Astrocyte (in vitro differentiated cells and primary cell): ENCODE results near the gene NADK.

ENCODE experiments used
- CTCF ChIP-seq: IDR thresholded peaks from 2 replicates; pipeline ENCODE4 v1.5.1; 2011; ENCODE audit warnings: low read depth, mild to moderate bottlenecking, inconsistent platforms, low read length, moderate library complexity; ENCODE audit not compliant: insufficient read depth
- EZH2 ChIP-seq: IDR thresholded peaks from 2 replicates; pipeline ENCODE4 v1.6.1; 2012; ENCODE audit warnings: mild to moderate bottlenecking, low read length, inconsistent platforms; ENCODE audit not compliant: insufficient read depth

- TF ChIP-seq CTCF (no peak), EZH2 (no peak)
These were observed 24.6 kb upstream of the NADK start for GRCh38 chr1:1802871-1803270.
